HG03432 (cell line): ENCODE results near the gene RAB44.
"Not testable (repeated sequence)": the region's sequence is repeated elsewhere in the genome, so short reads cannot be mapped to it uniquely, and the experiment has no call there.

Experiments used
- ATAC-seq: cut with Tn5 transposase; IDR thresholded peaks from one replicate; pipeline ENCODE4 v1.9.1; 2021; ENCODE audit warnings: mild to moderate bottlenecking, moderate library complexity; ENCODE audit not compliant: unreplicated experiment

Gene RAB44

GRCh38 chr6:36712816-36713215 is 15.2 kb downstream of the RAB44 start:
- ATAC-seq: no peak

- ATAC-seq: no peak
Observed at GRCh38 chr6:36713846-36714245, 16.2 kb downstream of the RAB44 start.

- no peak for ATAC-seq
Observed at GRCh38 chr6:36714511-36714910, 16.9 kb downstream of the RAB44 start.

GRCh38 chr6:36715469-36715868 is 17.8 kb downstream of the RAB44 start:
- no peak for ATAC-seq

- ATAC-seq: no peak
Observed at GRCh38 chr6:36716476-36717093, 19.0 kb downstream of the RAB44 start.

- no peak for ATAC-seq
Observed at GRCh38 chr6:36717231-36717825, 19.7 kb downstream of the RAB44 start.

- no peak for ATAC-seq
Observed at GRCh38 chr6:36717871-36718540, 20.4 kb downstream of the RAB44 start.

GRCh38 chr6:36718560-36718959 is 20.9 kb downstream of the RAB44 start:
- no peak for ATAC-seq

GRCh38 chr6:36719126-36719525 is 21.5 kb downstream of the RAB44 start:
- ATAC-seq: no peak

GRCh38 chr6:36720251-36721141 is 22.9 kb downstream of the RAB44 start:
- ATAC-seq: no peak

- ATAC-seq: no peak
Observed at GRCh38 chr6:36721369-36722140, 23.9 kb downstream of the RAB44 start.

- no peak for ATAC-seq
Observed at GRCh38 chr6:36722365-36722764, 24.7 kb downstream of the RAB44 start.

GRCh38 chr6:36722879-36723278 is 25.3 kb downstream of the RAB44 start:
- no peak for ATAC-seq

- ATAC-seq: not testable (repeated sequence)
Observed at GRCh38 chr6:36723992-36724391, 26.4 kb downstream of the RAB44 start.

GRCh38 chr6:36724514-36725390 is 27.1 kb downstream of the RAB44 start:
- ATAC-seq: no peak

GRCh38 chr6:36725581-36725980 is 28.0 kb downstream of the RAB44 start:
- ATAC-seq: no peak

GRCh38 chr6:36727505-36728021 is 29.9 kb downstream of the RAB44 start:
- no peak for ATAC-seq

GRCh38 chr6:36728289-36729160 is 30.9 kb downstream of the RAB44 start:
- no peak for ATAC-seq

GRCh38 chr6:36729161-36729524 is 31.5 kb downstream of the RAB44 start:
- ATAC-seq: no peak
